HG03064 (cell line): ENCODE data around the gene AIFM3.

Source experiments
- ATAC-seq: cut with Tn5 transposase; IDR thresholded peaks from one replicate; pipeline ENCODE4 v1.9.1; 2021; ENCODE audit warnings: low read depth; ENCODE audit not compliant: unreplicated experiment

AIFM3 gene

GRCh38 chr22:21022955-21023614, 56.0 kb downstream of the AIFM3 start:
- ATAC-seq, result no peak

GRCh38 chr22:21025266-21025665, 58.2 kb downstream of the AIFM3 start:
- no peak for ATAC-seq

GRCh38 chr22:21025763-21026755, 59.0 kb downstream of the AIFM3 start:
- ATAC-seq, result no peak

- ATAC-seq, result no peak
Measured at GRCh38 chr22:21026783-21027692, 60.0 kb downstream of the AIFM3 start.

- no peak for ATAC-seq
Measured at GRCh38 chr22:21028277-21029251, 61.5 kb downstream of the AIFM3 start.

- no peak for ATAC-seq
Measured at GRCh38 chr22:21029486-21030025, 62.5 kb downstream of the AIFM3 start.

GRCh38 chr22:21030032-21030431, 63.0 kb downstream of the AIFM3 start:
- ATAC-seq, result no peak
